SK-N-MC (cell line): ENCODE results near the gene STAT4.

Experiments
- EZH2 ChIP-seq: fragments of 200-600 bp; sonication (generic); IDR thresholded peaks from one replicate; pipeline ENCODE4 v1.6.1; 2017; ENCODE audit warnings: antibody characterized with exemption
- FOXP2 ChIP-seq: optimal IDR thresholded peaks from 2 replicates; pipeline ENCODE3; 2011; ENCODE audit warnings: mild to moderate bottlenecking, moderate library complexity; ENCODE audit not compliant: insufficient read depth; ENCODE audit errors: extremely low read length, control extremely low read depth
- POLR2AphosphoS5 ChIP-seq: IDR thresholded peaks from 2 replicates; pipeline ENCODE4 v1.6.1; 2012; ENCODE audit warnings: mild to moderate bottlenecking, low read depth, low read length, borderline replicate concordance

GRCh38 chr2:191103774-191104173, 47.0 kb downstream of the STAT4 start:
- TF ChIP-seq EZH2, result no peak
- TF ChIP-seq FOXP2, result no peak
- no peak for TF ChIP-seq POLR2AphosphoS5
